Esophagus muscularis mucosa (tissue), 3 donors: ENCODE measurements around the gene TANGO2.

ENCODE experiments used
- CTCF ChIP-seq, 3 experiments: fragments of 200-600 bp in 2 of 3; fragments of 450-650 bp in 1 of 3; sonication (generic) in 2 of 3; IDR thresholded peaks; one replicate each; pipeline ENCODE4 v1.5.1; 2017 to 2019; ENCODE audit warnings: antibody characterized with exemption in 3 of 3, mild to moderate bottlenecking in 2 of 3, moderate library complexity in 1 of 3
- POLR2A ChIP-seq: fragments of 450-650 bp; IDR thresholded peaks from one replicate; pipeline ENCODE4 v1.6.1; 2017; ENCODE audit warnings: antibody characterized with exemption, moderate library complexity, mild to moderate bottlenecking, low read depth
- POLR2AphosphoS5 ChIP-seq, 2 donors: sonication (generic); formaldehyde crosslinking; IDR thresholded peaks; one replicate each; pipeline ENCODE4 v1.6.1; 2017; ENCODE audit warnings: antibody characterized with exemption in 2 of 2

GRCh38 chr22:20024225-20024624 lies 3.3 kb downstream of the TANGO2 start:
- TF ChIP-seq CTCF (IDR thresholded peaks at IDR 0.05) (no peak), POLR2A (no peak), POLR2AphosphoS5 (IDR thresholded peaks at IDR 0.05) (no peak)
